Ammon's horn (tissue), 1 donor: ENCODE data around the gene SFRP4.
"Not testable (repeated sequence)": the region's sequence is repeated elsewhere in the genome, so short reads cannot be mapped to it uniquely, and the experiment has no call there.

Source experiments
- DNase-seq: peaks from one replicate; pipeline ENCODE4 v3.0.0-alpha.2; 2016; ENCODE audit warnings: low spot score

The SFRP4 gene

GRCh38 chr7:37916673-37917660, at the start of gene SFRP4:
Gene SFRP4 (minus strand): TSS chr7:37916817. CDS start chr7:37916537, 280 bp downstream.
- peak; percentile 75 for DNase-seq

DNA sequence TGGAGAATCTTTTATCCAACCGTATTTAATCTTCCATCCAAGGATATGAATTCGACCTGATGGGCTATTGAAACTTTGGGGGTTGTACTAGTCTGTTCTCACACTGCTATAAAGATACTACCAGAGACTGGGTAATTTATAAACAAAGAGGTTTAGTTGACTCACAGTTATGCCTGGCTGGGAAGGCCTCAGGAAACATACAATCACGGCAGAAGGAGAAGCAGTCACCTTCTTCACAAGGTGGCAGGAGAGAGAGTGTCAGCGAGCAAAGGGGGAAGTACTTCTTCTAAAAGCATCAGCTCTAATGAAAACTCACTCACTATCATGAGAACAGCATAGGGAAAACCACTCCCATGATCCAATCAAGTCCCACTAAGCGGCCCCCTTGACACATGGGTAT, 47.6 kb upstream of the SFRP4 start:
- DNase-seq: no peak

DNA sequence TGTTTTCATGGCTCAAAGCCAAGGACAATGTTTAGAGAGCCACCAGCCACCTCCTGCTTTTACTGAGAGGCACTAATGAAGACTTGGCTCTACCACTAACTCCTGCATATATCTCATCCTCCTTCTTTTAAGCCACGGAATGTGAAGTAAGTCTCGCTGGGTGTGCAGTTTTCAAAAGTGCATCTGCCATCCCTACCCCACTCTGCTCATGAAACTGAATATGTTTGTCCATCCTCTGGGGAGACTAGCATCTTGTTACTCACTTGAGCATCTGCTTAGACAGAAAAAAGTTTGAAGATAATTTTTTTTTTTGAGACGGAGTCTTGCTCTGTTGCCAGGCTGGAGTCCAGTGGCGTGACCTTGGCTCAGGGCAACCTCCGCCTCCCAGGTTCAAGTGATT, 44.6 kb upstream of the SFRP4 start:
- DNase-seq: no peak

- DNase-seq: no peak
Observed at GRCh38 chr7:37960483-37960882, 43.9 kb upstream of the SFRP4 start.

DNA sequence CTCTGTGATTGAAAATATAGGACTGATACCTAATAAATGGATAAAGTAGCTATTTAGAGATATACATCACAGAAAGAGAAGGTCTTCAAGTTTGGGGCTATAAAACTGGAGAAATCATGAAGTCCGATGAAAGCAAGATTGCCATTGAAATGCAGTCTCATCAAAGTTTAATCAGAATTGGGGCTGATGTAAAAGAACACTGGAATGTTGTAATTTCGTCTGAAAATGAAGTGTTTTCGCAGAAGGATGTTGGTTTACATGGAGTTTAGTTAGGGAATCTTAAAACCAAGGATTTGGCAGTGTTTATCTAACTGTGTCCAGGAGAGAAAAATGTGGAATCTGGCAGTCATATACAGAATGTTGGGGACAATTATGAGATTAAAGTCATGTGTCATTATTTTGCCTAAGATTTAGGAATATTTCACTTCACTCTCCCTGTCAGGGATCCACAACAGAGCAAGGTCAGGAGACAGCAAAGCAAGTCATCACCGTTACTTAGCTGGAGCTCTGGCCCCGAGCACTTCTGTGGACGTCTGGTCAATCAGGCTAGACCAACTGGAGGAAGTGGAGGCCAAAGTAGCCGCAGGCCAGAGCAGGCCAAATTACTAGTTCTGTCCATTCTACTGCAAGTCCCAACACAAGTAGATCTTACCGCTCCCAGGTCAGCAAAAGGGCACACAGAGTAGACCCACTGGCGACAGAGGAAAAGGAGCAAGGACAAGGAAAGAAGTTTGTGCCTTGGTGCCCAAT, 40.8 kb upstream of the SFRP4 start:
- DNase-seq: no peak

DNA sequence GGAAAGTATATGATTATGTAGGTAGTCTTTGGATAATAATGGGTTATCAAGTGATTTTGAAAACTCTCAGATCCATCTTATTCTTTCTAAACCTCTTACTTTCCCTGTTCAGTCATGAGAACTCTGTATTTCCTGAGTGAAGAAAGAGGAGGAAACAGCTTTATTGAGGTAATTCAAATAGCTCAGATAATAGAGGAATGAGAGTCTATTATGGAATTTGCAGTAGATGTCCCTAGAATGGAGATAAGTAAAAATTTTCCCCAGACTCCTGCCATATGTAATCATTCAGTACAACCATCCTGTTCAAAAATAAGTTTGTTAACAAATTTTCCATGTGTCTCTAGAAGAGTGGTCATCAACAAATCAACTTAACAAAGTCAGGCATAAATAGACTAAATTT, 40.2 kb upstream of the SFRP4 start:
- no peak for DNase-seq

DNA sequence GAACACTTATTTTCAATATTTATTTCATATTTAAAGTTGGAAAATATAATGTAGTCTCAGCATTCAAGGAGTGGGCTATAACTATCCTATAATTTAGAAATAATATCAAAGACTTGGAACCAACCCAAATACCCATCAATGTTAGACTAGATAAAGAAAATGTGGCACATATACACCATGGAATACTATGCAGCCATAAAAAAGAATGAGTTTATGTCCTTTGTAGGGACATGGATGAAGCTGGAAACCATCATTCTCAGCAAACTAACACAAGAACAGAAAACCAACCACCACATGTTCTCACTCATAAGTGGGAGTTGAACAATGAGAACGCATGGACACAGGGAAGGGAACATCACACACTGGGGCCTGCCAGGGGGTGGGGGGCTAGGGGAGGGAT, 37.6 kb upstream of the SFRP4 start:
- DNase-seq: not testable (repeated sequence)

- no peak for DNase-seq
Observed at GRCh38 chr7:37952240-37952639, 35.6 kb upstream of the SFRP4 start.

- no peak for DNase-seq
Observed at GRCh38 chr7:37947941-37948210, 31.3 kb upstream of the SFRP4 start.

DNA sequence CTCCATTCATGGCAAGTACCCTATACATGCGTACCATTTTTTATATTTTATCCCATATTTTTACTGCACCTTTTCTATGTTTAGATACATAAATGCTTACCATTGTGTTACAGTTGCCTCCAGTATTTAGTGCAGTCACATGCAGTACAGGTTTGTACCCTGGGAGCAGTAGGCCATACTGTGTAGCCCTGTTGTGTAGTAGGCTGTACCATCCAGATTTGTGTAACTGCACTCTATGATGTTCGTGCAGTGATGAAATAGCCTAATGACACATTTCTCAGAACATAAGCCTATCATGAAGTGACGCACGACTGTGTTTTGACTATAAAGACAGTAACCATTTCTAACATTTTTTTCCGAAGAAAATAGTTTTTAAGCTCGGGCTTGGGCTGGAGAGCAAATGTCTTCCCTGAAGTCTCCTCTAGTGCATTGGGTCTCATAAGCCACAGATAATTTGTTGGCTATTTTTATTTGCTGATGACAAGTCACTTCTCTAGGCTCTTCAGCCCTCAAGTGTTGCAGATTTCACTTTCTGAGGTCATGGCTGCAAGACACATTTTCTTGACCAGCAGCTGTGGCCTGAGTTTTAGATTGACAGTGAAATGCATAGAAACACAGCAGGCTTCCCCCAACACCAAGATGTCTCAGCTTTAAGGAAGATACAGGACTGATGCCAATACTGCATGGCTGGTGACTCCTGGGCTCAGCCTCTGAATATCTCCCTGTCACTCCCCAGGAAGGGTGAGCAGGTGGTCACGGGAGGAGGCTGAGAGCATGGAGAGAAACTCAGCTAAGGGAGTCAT, 30.7 kb upstream of the SFRP4 start:
- no peak for DNase-seq

GRCh38 chr7:37945336-37945735, 28.7 kb upstream of the SFRP4 start:
- no peak for DNase-seq

- DNase-seq: no peak
Observed at GRCh38 chr7:37944737-37945054, 28.1 kb upstream of the SFRP4 start.

DNA sequence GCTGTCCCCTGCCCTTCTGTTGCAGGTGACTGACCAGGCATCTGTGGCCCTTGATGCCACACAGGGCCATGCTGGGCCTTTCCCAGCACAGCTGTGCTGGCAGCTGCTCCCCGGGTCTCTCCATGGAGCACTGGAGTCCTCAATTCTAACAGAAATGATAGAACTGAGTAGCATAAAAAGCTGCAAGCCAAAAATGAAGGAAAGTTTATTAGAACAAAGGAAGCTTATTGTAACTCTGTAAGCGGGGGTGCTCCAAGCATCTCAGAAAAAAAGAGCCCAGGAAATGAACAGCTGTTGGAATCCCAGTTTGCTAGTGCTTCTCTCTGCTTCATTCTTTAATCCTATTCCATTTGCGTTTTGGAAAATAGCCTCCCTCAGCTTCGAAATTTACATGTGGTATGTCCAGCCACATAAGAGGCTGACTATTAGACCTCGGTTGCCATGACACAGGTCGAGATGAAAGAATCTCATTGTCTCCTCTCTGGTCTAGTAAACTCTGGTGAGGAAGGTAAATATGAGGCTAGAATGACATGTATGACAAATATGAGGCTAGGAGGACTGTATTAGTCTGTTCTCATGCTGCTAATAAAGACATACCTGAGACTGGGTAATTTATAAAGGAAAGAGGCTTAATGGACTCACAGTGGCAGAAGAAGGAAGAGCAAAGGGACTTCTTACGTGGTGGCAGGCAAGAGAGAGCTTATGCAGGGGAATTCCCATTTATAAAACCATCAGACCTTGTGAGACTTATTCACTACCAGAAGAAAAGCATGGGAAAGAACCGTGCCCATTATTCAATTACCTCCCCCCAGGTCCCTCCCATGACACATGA, 27.5 kb upstream of the SFRP4 start:
- DNase-seq: peak; percentile 13

DNA sequence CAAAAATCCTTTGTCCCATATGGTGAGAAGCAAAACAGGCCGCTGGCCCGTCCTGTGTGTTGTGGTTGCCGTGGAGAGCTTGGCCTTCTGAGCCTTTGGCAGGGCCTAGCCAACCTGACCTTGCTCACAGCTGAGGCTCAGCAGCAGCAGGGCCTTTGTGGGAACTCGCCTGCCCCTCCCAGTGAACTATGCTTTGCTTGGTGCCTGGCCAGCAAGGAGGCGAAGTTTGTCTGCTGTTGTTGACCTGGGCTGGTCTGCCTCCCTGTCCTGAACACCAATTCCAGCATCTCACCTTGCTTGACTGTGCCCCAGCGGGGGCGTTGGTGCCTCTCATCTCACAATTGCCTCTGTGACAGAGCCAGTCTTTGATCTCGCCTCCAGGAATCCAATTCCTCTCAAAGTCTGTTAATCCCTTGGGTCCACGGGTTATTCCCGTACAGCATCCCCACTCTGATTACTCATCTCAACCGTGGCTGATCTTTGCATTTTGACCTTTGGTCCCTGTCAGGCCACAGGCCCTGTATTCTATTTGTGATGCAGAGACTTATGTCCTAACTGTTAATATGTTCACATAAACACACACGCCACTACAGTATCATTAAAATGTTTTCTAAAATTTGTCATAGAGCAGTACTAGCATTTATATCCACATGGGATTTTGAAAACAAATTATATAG, 26.5 kb upstream of the SFRP4 start:
- DNase-seq: peak; percentile 58

DNA sequence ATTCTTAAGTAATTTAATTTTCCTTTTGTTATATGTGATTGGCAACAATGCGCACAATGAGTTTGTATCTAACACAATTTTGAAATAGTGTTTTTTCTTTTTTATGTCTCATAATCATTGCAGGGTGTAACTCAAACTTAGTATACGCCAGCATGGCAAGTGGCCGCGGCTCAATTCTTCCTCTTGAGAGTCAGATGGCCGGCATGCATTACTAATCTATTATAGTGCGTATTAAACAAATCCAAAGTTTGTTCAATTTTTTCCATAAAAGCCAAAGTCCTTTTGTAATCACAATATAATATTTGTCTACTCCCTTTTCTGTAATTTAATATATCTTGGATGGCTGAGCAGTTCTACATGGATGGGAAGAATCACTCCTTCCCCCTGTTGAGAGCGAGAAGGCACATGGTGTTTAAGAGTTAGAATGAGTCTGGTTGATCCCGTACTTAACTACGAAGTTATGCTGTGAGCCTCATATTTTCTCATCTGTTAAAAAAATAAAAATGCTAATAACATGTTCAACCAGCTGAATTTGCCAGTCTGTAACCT, 16.5 kb upstream of the SFRP4 start:
- DNase-seq: no peak

DNA sequence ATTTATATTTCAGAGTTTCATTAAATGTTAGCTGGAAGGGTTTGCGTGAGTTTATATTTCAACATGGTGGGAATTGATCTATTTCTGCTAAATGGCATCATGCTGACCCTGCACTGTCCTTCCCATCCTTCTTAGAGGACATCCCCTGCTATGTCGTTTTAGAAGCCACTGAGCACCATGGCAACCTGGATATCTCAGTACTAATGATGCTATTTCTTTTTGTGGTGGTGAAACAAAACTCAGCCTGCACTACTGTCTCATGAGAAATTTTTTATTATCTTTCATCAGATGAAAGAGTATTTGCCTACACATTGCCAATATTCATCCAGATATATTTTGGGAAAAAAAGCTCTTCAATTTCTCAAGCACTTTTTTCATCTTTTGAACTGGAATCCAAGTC, 15.9 kb upstream of the SFRP4 start:
- DNase-seq: no peak

- DNase-seq: no peak
Observed at GRCh38 chr7:37930226-37930948, 13.8 kb upstream of the SFRP4 start.

DNA sequence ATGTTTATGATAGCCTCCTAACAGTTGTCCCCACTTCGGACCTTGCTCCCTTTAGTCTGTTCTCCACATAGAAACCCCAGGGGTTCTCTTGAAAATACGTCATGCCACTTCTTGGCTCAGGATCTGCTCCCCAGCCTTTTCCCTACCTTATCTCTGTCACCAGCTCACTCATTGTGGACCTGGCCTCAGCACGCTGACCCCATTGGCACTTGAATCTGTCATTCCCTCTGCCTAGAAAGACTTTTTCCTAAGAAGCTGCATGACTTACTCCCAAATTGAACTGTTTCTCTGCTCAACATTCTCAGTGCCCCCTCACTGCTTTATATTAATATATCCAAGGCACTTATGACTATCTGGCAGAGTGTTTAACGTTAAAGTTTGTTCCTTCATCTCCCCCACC, 12.3 kb upstream of the SFRP4 start:
- no peak for DNase-seq

- DNase-seq: no peak
Observed at GRCh38 chr7:37927773-37928444, 11.3 kb upstream of the SFRP4 start.

DNA sequence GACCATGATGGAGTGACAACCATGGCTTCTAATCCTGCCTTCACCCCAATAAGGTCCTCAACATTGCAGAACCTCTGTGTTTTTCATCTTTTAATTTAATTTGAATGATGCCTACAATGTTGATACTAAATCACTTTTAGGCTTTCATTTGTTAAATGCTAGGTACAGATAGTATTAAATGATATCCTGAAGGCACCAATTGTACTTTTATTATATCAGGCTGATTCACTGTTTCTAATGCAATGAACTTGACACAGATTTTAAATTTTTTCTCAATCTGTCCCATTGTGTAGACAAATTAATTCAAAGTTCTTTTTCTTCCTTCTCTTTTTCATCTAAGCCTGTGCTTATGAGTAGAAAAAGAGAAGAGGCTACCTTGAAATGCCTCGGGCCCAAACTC, 9.0 kb upstream of the SFRP4 start:
- DNase-seq: no peak
